Tibial nerve (tissue), 4 donors: ENCODE data around the gene DSG4. TPM values are rescaled to one million over a fixed set of nuclear protein-coding genes. Genes with fewer than 3 reads are reported as not detected.

ENCODE experiments used
- DNase-seq, 2 donors: peaks; one replicate each; pipeline ENCODE4 v3.0.0-alpha.2; 2019; ENCODE audit warnings: low spot score in 2 of 2
- H3K27ac ChIP-seq, 4 donors: fragments of 200-600 bp; sonication (generic) in 3 of 4; one replicate each; pipeline ENCODE4 v1.5.1; 2017 to 2019; ENCODE audit warnings: mild to moderate bottlenecking in 1 of 4
- H3K27me3 ChIP-seq, 2 donors: fragments of 200-600 bp; sonication (generic) in 1 of 2; one replicate each; pipeline versions ENCODE4 v1.5.1 to v1.6.0; 2017 to 2019
- H3K36me3 ChIP-seq, 3 donors: fragments of 200-600 bp; sonication (generic); one replicate each; pipeline ENCODE4 v1.5.1; 2018 to 2019
- H3K4me1 ChIP-seq, 4 donors: fragments of 200-600 bp; sonication (generic) in 3 of 4; one replicate each; pipeline ENCODE4 v1.5.1; 2017 to 2019
- H3K4me3 ChIP-seq, 4 donors: fragments of 200-600 bp; sonication (generic) in 3 of 4; one replicate each; pipeline ENCODE4 v1.5.1; 2017 to 2019; ENCODE audit warnings: mild to moderate bottlenecking in 1 of 4, moderate library complexity in 1 of 4
- H3K9me3 ChIP-seq, 4 donors: fragments of 200-600 bp; sonication (generic) in 3 of 4; one replicate each; pipeline ENCODE4 v1.5.1; 2017 to 2019
- CTCF ChIP-seq, 5 experiments: fragments of 200-600 bp in 3 of 5; fragments of 450-650 bp in 2 of 5; sonication (generic) in 3 of 5; IDR thresholded peaks; one replicate each; pipeline ENCODE4 v1.5.1; 2016 to 2019; ENCODE audit warnings: antibody characterized with exemption in 5 of 5, mild to moderate bottlenecking in 3 of 5, moderate library complexity in 2 of 5
- EP300 ChIP-seq, 2 donors: sonication (generic); formaldehyde crosslinking; IDR thresholded peaks; one replicate each; pipeline ENCODE4 v1.6.1; 2017; ENCODE audit warnings: antibody characterized with exemption in 2 of 2, mild to moderate bottlenecking in 1 of 2
- POLR2A ChIP-seq, 2 donors: fragments of 450-650 bp; IDR thresholded peaks; one replicate each; pipeline ENCODE4 v1.6.1; 2017; ENCODE audit warnings: antibody characterized with exemption in 2 of 2, mild to moderate bottlenecking in 2 of 2, moderate library complexity in 2 of 2
- WGBS, 2 donors: methylation state at CpG; one replicate each; pipeline ENCODE4 v1.1.5; 2018; 5-methylcytosine and 5-hydroxymethylcytosine counted together
- total RNA-seq, 4 donors: library from RNA; depleted of rRNA; stranded (reverse); fragments of >200 nt; gene quantifications; one replicate each; pipeline ENCODE4 v1.1.0, GENCODE V29; 2016

DSG4 gene
- total RNA-seq, 4 donors from 2014 or later, result not detected

GRCh38 chr18:31420032-31420431 lies 43.5 kb downstream of the DSG4 start:
- Histone ChIP-seq H3K27me3 (no peaks in the 10 kb centered on the region), H3K9me3 (no peaks in the 10 kb centered on the region), H3K4me1 (no peaks in the 10 kb centered on the region), H3K36me3 (no peaks in the 10 kb centered on the region), H3K4me3 (no peak overlapping the region), H3K27ac (no peak overlapping the region)
- 94 to 97% methylated on average over 6 of the region's 6 CpGs for WGBS, 2 donors
- no peak for TF ChIP-seq POLR2A (IDR thresholded peaks at IDR 0.05)
- TF ChIP-seq CTCF (IDR thresholded peaks at IDR 0.05), result no peak
- TF ChIP-seq EP300 (IDR thresholded peaks at IDR 0.05), result no peak
- DNase-seq, result no peak

- H3K36me3 ChIP-seq, result no peaks in the 10 kb centered on the region
- H3K4me1 ChIP-seq, result no peaks in the 10 kb centered on the region
- no peak overlapping the region for H3K4me3 ChIP-seq
- no peak for TF ChIP-seq EP300 (IDR thresholded peaks at IDR 0.05)
- TF ChIP-seq POLR2A (IDR thresholded peaks at IDR 0.05), result no peak
- TF ChIP-seq CTCF (IDR thresholded peaks at IDR 0.05), result no peak
- H3K27me3 ChIP-seq, result no peaks in the 10 kb centered on the region
- DNase-seq, result no peak
- no peak overlapping the region for H3K27ac ChIP-seq
- WGBS, 2 donors, result 85 to 86% methylated on average over 2 of the region's 2 CpGs
- H3K9me3 ChIP-seq, result no peaks in the 10 kb centered on the region
Observed at GRCh38 chr18:31420524-31420923, 43.9 kb downstream of the DSG4 start.

GRCh38 chr18:31424383-31424988 lies 47.9 kb downstream of the DSG4 start:
- no peaks in the 10 kb centered on the region for H3K4me1 ChIP-seq
- H3K9me3 ChIP-seq, result no peaks in the 10 kb centered on the region
- no peak for DNase-seq
- no peak overlapping the region for H3K4me3 ChIP-seq
- H3K36me3 ChIP-seq, result no peaks in the 10 kb centered on the region
- no peaks in the 10 kb centered on the region for H3K27me3 ChIP-seq
- no peak overlapping the region for H3K27ac ChIP-seq
- no peak for TF ChIP-seq EP300 (IDR thresholded peaks at IDR 0.05)
- TF ChIP-seq POLR2A (IDR thresholded peaks at IDR 0.05), result no peak
- peak in 1 of 5 experiments; percentile 21 for TF ChIP-seq CTCF (IDR thresholded peaks at IDR 0.05)
- WGBS, 2 donors, result 23 to 26% methylated on average over 7 of the region's 7 CpGs

- no peak overlapping the region for H3K4me3 ChIP-seq
- no peaks in the 10 kb centered on the region for H3K36me3 ChIP-seq
- H3K9me3 ChIP-seq, result no peaks in the 10 kb centered on the region
- TF ChIP-seq CTCF (IDR thresholded peaks at IDR 0.05) (no peak), POLR2A (IDR thresholded peaks at IDR 0.05) (no peak), EP300 (IDR thresholded peaks at IDR 0.05) (no peak)
- 81 to 93% methylated on average over 2 of the region's 2 CpGs for WGBS, 2 donors
- no peak overlapping the region for H3K27ac ChIP-seq
- no peak for DNase-seq
- H3K4me1 ChIP-seq, result no peaks in the 10 kb centered on the region
- H3K27me3 ChIP-seq, result no peaks in the 10 kb centered on the region
Observed at GRCh38 chr18:31426021-31426420, 49.4 kb downstream of the DSG4 start.

GRCh38 chr18:31426871-31427406 lies 50.4 kb downstream of the DSG4 start:
- WGBS, 2 donors, result 60 to 68% methylated on average over 5 of the region's 5 CpGs

More at GRCh38 chr18:31426871-31427406, 50.4 kb downstream of the DSG4 start:
- Histone ChIP-seq H3K4me3 (no peak overlapping the region), H3K27ac (no peak overlapping the region), H3K9me3 (peaks cover 0 to under 1% (median 0%) of the 10 kb centered on the region in 4 donors), H3K4me1 (no peaks in the 10 kb centered on the region), H3K27me3 (no peaks in the 10 kb centered on the region), H3K36me3 (no peaks in the 10 kb centered on the region)
- DNase-seq, result no peak
- TF ChIP-seq POLR2A (IDR thresholded peaks at IDR 0.05) (no peak), EP300 (IDR thresholded peaks at IDR 0.05) (no peak), CTCF (IDR thresholded peaks at IDR 0.05) (no peak)
